Measurements from ENCODE around the gene EOGT. TPM values are rescaled to one million over a fixed set of nuclear protein-coding genes. Genes with fewer than 3 reads are reported as not detected.
A peak's percentile ranks its signal among the peaks of the same experiment; 100 is the strongest.

EOGT gene
- total RNA-seq (2013; cell fraction: nucleolus; rRNA removed): 13.7 and 14.2 TPM in 2 replicates
- total RNA-seq (2014; rRNA removed): 9.1 and 10.6 TPM in 2 replicates
- 15.5 and 16.5 TPM in 2 replicates for total RNA-seq (2014; rRNA removed; fragmentation: Illumina TruSeq; extraction: Trizol)
- 9.0 and 10.1 TPM in 2 replicates for total RNA-seq (2021)
- 2.9 TPM for polyA plus RNA-seq (2011; ENCODE audit: low read depth)
- polyA plus RNA-seq (2011; rRNA removed): 10.0 and 14.4 TPM in 2 replicates
- polyA plus RNA-seq (2011; cell fraction: cytosol; rRNA removed): 6.2 and 6.3 TPM in 2 replicates
- 10.5 and 14.5 TPM in 2 replicates for polyA plus RNA-seq (2011; cell fraction: nucleus; rRNA removed)
- polyA plus RNA-seq (2012): 2.8 and 2.9 TPM in 2 replicates
- 11.8 and 17.3 TPM in 2 replicates for polyA plus RNA-seq (2014; fragmentation: Illumina TruSeq; extraction: Trizol)
- 1 to 10 TPM; 3.5 to 4.3 TPM for polyA plus RNA-seq (2014; fragmentation: Nextera tagmentation; extraction: Ambion mirVana)
- polyA plus RNA-seq (2014; rRNA removed): 7.6 and 10.2 TPM in 2 replicates
- 1 to 10 TPM; 6.3 to 6.7 TPM for polyA plus RNA-seq (2016; fragmentation: Nextera tagmentation; extraction: Ambion mirVana)
- polyA minus RNA-seq (2011; rRNA and poly(A)+ RNA removed): 14.4 and 15.1 TPM in 2 replicates
- 4.7 and 5.2 TPM in 2 replicates for polyA minus RNA-seq (2011; cell fraction: cytosol; rRNA and poly(A)+ RNA removed)
- 11.1 and 20.9 TPM in 2 replicates for polyA minus RNA-seq (2011; cell fraction: nucleus; rRNA and poly(A)+ RNA removed)
- percentile 61 among the genes with signal in this experiment for Bru-seq, nascent RNA
- percentile 70 among the genes with signal in this experiment for BruChase-seq, experiment 1, labeled RNA remaining after a 6-hour chase
- BruChase-seq, experiment 2, labeled RNA remaining after a 2-hour chase: percentile 69 among the genes with signal in this experiment
- long read RNA-seq, experiment 1, partial matches to known transcripts: 1 of 1 reads
- long read RNA-seq, experiment 1, other reads (novel, unspliced or antisense): 0 of 1 reads
- long read RNA-seq, experiment 2, full-length matches to known transcripts: 4 of 15 reads
- long read RNA-seq, experiment 2, partial matches to known transcripts: 6 of 15 reads
- long read RNA-seq, experiment 2, other reads (novel, unspliced or antisense): 5 of 15 reads

DNA sequence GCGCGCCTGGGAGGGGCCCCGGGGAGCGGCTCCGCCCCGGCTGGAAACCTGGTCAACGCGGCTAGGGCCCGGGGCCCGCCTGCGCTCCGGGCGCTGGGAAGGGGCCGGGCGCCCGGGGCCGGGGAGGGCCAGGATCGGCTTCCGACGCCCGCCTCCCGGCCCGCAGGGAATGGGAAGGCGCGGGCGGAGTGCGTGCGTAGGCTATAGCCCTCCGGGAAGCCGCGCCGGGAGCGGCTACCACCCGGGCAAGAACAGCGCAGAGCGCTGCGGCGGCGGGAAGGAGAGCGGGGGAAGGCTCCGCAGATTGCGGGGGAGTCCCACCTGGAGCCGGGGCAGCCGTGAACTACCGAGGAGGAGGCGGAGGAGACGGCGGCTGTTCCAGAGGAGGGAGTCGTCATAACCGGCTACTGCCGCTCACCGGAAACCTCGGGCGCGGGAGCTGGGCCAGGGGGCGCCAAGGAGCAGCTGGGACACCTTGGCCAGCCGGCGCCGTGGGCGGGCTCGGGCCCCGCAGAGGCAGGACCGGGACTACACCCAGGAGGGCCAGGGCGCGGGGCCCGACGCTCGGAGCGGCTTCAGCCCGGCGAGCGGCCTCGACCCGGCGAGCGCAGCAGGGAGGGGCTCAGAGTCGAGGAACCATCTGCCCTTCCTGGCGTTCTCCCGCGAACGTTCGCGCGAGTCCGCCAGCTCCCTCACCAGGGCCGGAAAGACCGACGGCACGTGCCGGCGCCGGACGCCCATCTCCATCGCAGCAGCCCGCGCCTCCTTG is at the start of gene EOGT:
Gene EOGT (minus strand): TSS at position 432 of the 769 bp plus-strand sequence. CDS start 3,838 bp downstream, outside the sequence.
- in situ Hi-C loops (cut with MboI) (no loop called here), intact Hi-C loops (cut with micrococcal nuclease; ENCODE audit: unreplicated experiment) (loop anchor here (5.0 to 10.0 kb wide), 2 partner anchors 74 to 291 kb away; no protein-coding TSS in a partner anchor)
- no peaks in the 10 kb centered on the region; a peak in 2 of 4 replicates for H3K36me3 ChIP-seq (ENCODE audit: control insufficient read depth in 2 of 2, insufficient read depth in 2 of 2, low read length in 1 of 2)
- H3K79me2 ChIP-seq (ENCODE audit: control insufficient read depth, insufficient read depth, low read length): no peaks in the 10 kb centered on the region
- H3K4me1 ChIP-seq (ENCODE audit: control insufficient read depth, insufficient read depth, low read length): peaks cover 7% of the 10 kb centered on the region; the same call in 1 of the 2 replicates
- POLR2A ChIA-PET: interaction anchor here (0.6 to 1.2 kb wide), 2 partner anchors 38 to 165 kb away, joined by 3 to 5 read pairs; partner anchors contain the start of gene TMF1
- RAD21 ChIA-PET (ENCODE audit: unreplicated experiment): interaction anchor here (0.8 to 1.6 kb wide), 3 partner anchors 68 to 78 kb away, joined by 4 read pairs; partner anchors contain the start of gene ARL6IP5
- CTCF ChIA-PET: interaction anchor here (0.7 to 2.4 kb wide), 13 partner anchors 13 to 108 kb away, joined by 3 to 6 read pairs (median 4); partner anchors contain the start of gene ARL6IP5
- H3K4me2 ChIP-seq (ENCODE audit: control insufficient read depth, insufficient read depth): peak within 1 kb of the TSS; percentile 97
- DNase-seq (ENCODE audit: low read depth, low spot score): peak; percentile 15
- ATAC-seq: peak; percentile 86
- no peak for FAIRE-seq
- H3K27ac ChIP-seq (ENCODE audit: control insufficient read depth, insufficient read depth): peak within 1 kb of the TSS; percentile 64
- no peaks in the 10 kb centered on the region for H3K9me3 ChIP-seq (replicated peaks; ENCODE audit: control insufficient read depth, insufficient read depth, low read length)
- H3K9ac ChIP-seq (ENCODE audit: control insufficient read depth, insufficient read depth, low read length): peak within 1 kb of the TSS; percentile 80
- peak within 1 kb of the TSS; percentile 91 for H2AFZ ChIP-seq (ENCODE audit: control insufficient read depth, low read depth, low read length)
- SMC1A ChIA-PET (ENCODE audit: uncharacterized antibody, unreplicated experiment): interaction anchor here (1.0 to 1.2 kb wide), 2 partner anchors 38 to 80 kb away, joined by 3 read pairs; partner anchors contain the start of gene TMF1
- no TSS peak for BruUV-seq (replicated peaks)
- H3K27me3 ChIP-seq (replicated peaks in 1 of 2; ENCODE audit: control insufficient read depth in 2 of 2, insufficient read depth in 2 of 2, low read length in 1 of 2): no peaks in the 10 kb centered on the region
- H3K4me3 ChIP-seq: peak within 1 kb of the TSS; percentile 87
- 1% methylated on average over 81 of the region's 96 CpGs for WGBS (ENCODE audit: insufficient coverage, insufficient replicate concordance, low lambda C conversion rate, missing lambda C conversion rate)
- no peaks in the 10 kb centered on the region for H4K20me1 ChIP-seq (ENCODE audit: control insufficient read depth, insufficient read depth)
- no peak for TF ChIP-seq ATF7 (IDR thresholded peaks at IDR 0.05; ENCODE audit: low read depth)
- 0 out of 2 replicates have a peak, but pooled peaks have one; percentile 9 for TF ChIP-seq RAD21 (IDR thresholded peaks at IDR 0.05; ENCODE audit: insufficient read depth, low read depth, low read length)
- TF ChIP-seq YY1 (IDR thresholded peaks at IDR 0.05; ENCODE audit: low read depth, low read length): peak; percentile 28; the same call in 1 of the 2 replicates
- TF ChIP-seq ZNF274 (IDR thresholded peaks at IDR 0.05; ENCODE audit: insufficient read depth, insufficient read length): no peak
- TF ChIP-seq CBFB (IDR thresholded peaks at IDR 0.05; ENCODE audit: low read depth): no peak
- TF ChIP-seq, protein P1, sequence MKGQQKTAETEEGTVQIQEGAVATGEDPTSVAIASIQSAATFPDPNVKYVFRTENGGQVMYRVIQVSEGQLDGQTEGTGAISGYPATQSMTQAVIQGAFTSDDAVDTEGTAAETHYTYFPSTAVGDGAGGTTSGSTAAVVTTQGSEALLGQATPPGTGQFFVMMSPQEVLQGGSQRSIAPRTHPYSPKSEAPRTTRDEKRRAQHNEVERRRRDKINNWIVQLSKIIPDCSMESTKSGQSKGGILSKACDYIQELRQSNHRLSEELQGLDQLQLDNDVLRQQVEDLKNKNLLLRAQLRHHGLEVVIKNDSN (IDR thresholded peaks at IDR 0.05; ENCODE audit: borderline replicate concordance, extremely low read length, insufficient read depth, low read depth, low read length): peak; percentile 65
- TF ChIP-seq RELA (IDR thresholded peaks at IDR 0.05; ENCODE audit: borderline replicate concordance, partially characterized antibody): no peak
- no peak for TF ChIP-seq MEF2B (IDR thresholded peaks at IDR 0.05; ENCODE audit: partially characterized antibody, poor library complexity, severe bottlenecking)
- 0 out of 2 replicates have a peak, but pooled peaks have one; percentile 24 for TF ChIP-seq GABPA (IDR thresholded peaks at IDR 0.05; ENCODE audit: low read depth)
- TF ChIP-seq, protein P2, sequence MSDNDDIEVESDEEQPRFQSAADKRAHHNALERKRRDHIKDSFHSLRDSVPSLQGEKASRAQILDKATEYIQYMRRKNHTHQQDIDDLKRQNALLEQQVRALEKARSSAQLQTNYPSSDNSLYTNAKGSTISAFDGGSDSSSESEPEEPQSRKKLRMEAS (IDR thresholded peaks at IDR 0.05; ENCODE audit: low read depth, low read length): peak; percentile 56; the same call in 1 of the 2 replicates
- TF ChIP-seq, protein P3, sequence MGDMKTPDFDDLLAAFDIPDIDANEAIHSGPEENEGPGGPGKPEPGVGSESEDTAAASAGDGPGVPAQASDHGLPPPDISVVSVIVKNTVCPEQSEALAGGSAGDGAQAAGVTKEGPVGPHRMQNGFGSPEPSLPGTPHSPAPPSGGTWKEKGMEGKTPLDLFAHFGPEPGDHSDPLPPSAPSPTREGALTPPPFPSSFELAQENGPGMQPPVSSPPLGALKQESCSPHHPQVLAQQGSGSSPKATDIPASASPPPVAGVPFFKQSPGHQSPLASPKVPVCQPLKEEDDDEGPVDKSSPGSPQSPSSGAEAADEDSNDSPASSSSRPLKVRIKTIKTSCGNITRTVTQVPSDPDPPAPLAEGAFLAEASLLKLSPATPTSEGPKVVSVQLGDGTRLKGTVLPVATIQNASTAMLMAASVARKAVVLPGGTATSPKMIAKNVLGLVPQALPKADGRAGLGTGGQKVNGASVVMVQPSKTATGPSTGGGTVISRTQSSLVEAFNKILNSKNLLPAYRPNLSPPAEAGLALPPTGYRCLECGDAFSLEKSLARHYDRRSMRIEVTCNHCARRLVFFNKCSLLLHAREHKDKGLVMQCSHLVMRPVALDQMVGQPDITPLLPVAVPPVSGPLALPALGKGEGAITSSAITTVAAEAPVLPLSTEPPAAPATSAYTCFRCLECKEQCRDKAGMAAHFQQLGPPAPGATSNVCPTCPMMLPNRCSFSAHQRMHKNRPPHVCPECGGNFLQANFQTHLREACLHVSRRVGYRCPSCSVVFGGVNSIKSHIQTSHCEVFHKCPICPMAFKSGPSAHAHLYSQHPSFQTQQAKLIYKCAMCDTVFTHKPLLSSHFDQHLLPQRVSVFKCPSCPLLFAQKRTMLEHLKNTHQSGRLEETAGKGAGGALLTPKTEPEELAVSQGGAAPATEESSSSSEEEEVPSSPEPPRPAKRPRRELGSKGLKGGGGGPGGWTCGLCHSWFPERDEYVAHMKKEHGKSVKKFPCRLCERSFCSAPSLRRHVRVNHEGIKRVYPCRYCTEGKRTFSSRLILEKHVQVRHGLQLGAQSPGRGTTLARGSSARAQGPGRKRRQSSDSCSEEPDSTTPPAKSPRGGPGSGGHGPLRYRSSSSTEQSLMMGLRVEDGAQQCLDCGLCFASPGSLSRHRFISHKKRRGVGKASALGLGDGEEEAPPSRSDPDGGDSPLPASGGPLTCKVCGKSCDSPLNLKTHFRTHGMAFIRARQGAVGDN (IDR thresholded peaks at IDR 0.05): peak; percentile 72

All from GM12878 (cell line).